SK-N-SH (cell line): ENCODE results near the gene MXRA5. TPM values are rescaled to one million over a fixed set of nuclear protein-coding genes. Genes with fewer than 3 reads are reported as not detected.

ENCODE experiments used
- CTCF ChIA-PET: fragments of 300-600, 350-600 bp; formaldehyde crosslinking; extraction: SDS; loops from one replicate; lab custom pipeline; 2021; lab: Yijun Ruan, JAX
- POLR2A ChIA-PET: fragments of 350-600 bp; sonication (Branson Sonifier 250); formaldehyde crosslinking; extraction: SDS; loops from one replicate; lab custom pipeline; 2020; ENCODE audit warnings: antibody characterized with exemption, inconsistent platforms; lab: Yijun Ruan, JAX
- DNase-seq: peaks from one replicate; pipeline ENCODE4 v3.0.0; 2012
- H2AFZ ChIP-seq: fragments of 200-600 bp; sonication (generic); 2 replicates; pipeline ENCODE4 v1.8.1; 2016; ENCODE audit warnings: antibody characterized with exemption, mild to moderate bottlenecking, low read depth
- H3F3A ChIP-seq: fragments of 200-600 bp; sonication (generic); replicated peaks from 2 replicates; pipeline ENCODE3; 2016; ENCODE audit warnings: antibody characterized with exemption, mild to moderate bottlenecking; ENCODE audit not compliant: insufficient read depth
- H3K27ac ChIP-seq, 2 experiments: fragments of 200-500 bp in 1 of 2; fragments of 200-600 bp in 1 of 2; sonication (Bioruptor generic) in 1 of 2; sonication (generic), shearing (Covaris generic) in 1 of 2; 2 replicates each; pipeline versions ENCODE4 v1.5.1 to v1.6.1; 2014 to 2016; ENCODE audit warnings: low read depth in 2 of 2, inconsistent platforms in 1 of 2, low read length in 1 of 2, mild to moderate bottlenecking in 1 of 2, mixed read lengths in 1 of 2
- H3K27me3 ChIP-seq: fragments of 200-600 bp; sonication (generic), shearing (Covaris generic); 2 replicates; pipeline ENCODE4 v1.6.1; 2016; ENCODE audit warnings: mixed run types; ENCODE audit not compliant: insufficient read depth
- H3K36me3 ChIP-seq, 2 experiments: fragments of 200-500 bp in 1 of 2; fragments of 200-600 bp in 1 of 2; sonication (Bioruptor generic) in 1 of 2; sonication (generic) in 1 of 2; replicated peaks in 1 of 2; 2 replicates each; pipeline versions ENCODE3 to v1.5.1; 2014 to 2016; ENCODE audit warnings: low read length in 1 of 2, mild to moderate bottlenecking in 1 of 2; ENCODE audit not compliant: insufficient read depth in 2 of 2, control insufficient read depth in 1 of 2
- H3K4me1 ChIP-seq, 2 experiments: fragments of 200-500 bp in 1 of 2; fragments of 200-600 bp in 1 of 2; sonication (Bioruptor generic) in 1 of 2; sonication (generic), shearing (Covaris generic) in 1 of 2; 2 replicates each; pipeline versions ENCODE4 v1.5.1 to v1.6.1; 2014 to 2016; ENCODE audit warnings: low read depth in 1 of 2, low read length in 1 of 2, mixed run types in 1 of 2; ENCODE audit not compliant: insufficient read depth in 2 of 2, control insufficient read depth in 1 of 2
- H3K4me2 ChIP-seq: fragments of 200-600 bp; sonication (generic), shearing (Covaris generic); 2 replicates; pipeline ENCODE4 v1.6.1; 2017; ENCODE audit warnings: mixed run types
- H3K4me3 ChIP-seq, 2 experiments: fragments of 200-500 bp in 1 of 2; fragments of 200-600 bp in 1 of 2; sonication (Bioruptor generic) in 1 of 2; sonication (generic), shearing (Covaris generic) in 1 of 2; 2 replicates each; pipeline versions ENCODE4 v1.5.1 to v1.8.1; 2014 to 2016; ENCODE audit warnings: low read depth in 2 of 2, inconsistent platforms in 1 of 2, low read length in 1 of 2, mild to moderate bottlenecking in 1 of 2, mixed read lengths in 1 of 2, moderate library complexity in 1 of 2
- H3K79me2 ChIP-seq: fragments of 200-600 bp; sonication (generic); 2 replicates; pipeline ENCODE4 v1.8.1; 2017; ENCODE audit warnings: mild to moderate bottlenecking; ENCODE audit not compliant: insufficient read depth
- H3K9ac ChIP-seq: fragments of 200-600 bp; sonication (generic); 2 replicates; pipeline ENCODE4 v1.6.1; 2017; ENCODE audit warnings: mixed run types
- H3K9me2 ChIP-seq: fragments of 200-600 bp; sonication (generic); 2 replicates; pipeline ENCODE4 v1.6.1; 2017; ENCODE audit warnings: mixed run types
- H3K9me3 ChIP-seq: fragments of 200-600 bp; sonication (generic); 2 replicates; pipeline ENCODE4 v1.6.1; 2017; ENCODE audit warnings: mixed run types, mild to moderate bottlenecking, moderate library complexity
- H4K20me1 ChIP-seq: fragments of 200-600 bp; sonication (generic); 2 replicates; pipeline ENCODE4 v1.6.1; 2017; ENCODE audit warnings: mild to moderate bottlenecking, mixed run types; ENCODE audit not compliant: insufficient read depth
- ELF1 ChIP-seq: IDR thresholded peaks from 2 replicates; pipeline ENCODE4 v1.4.0; 2012
- EZH2phosphoT487 ChIP-seq: fragments of 200-600 bp; sonication (generic); IDR thresholded peaks from 2 replicates; pipeline ENCODE4 v1.6.1; 2017; ENCODE audit warnings: low read depth, mixed run types, mild to moderate bottlenecking, antibody characterized with exemption, moderate library complexity, borderline replicate concordance
- FOXJ3 ChIP-seq: sonication (generic); formaldehyde crosslinking; IDR thresholded peaks from 2 replicates; pipeline ENCODE4 v1.5.1; 2020; ENCODE audit warnings: mild to moderate bottlenecking, missing genetic modification reagents
- FOXM1 ChIP-seq: IDR thresholded peaks from 2 replicates; pipeline ENCODE4 v1.4.0; 2012; ENCODE audit warnings: low read depth, mild to moderate bottlenecking
- JUND ChIP-seq: IDR thresholded peaks from 2 replicates; pipeline ENCODE4 v1.4.0; 2012
- NFIC ChIP-seq: IDR thresholded peaks from 2 replicates; pipeline ENCODE4 v1.4.0; 2012; ENCODE audit warnings: borderline replicate concordance
- POLR2AphosphoS5 ChIP-seq: IDR thresholded peaks from 2 replicates; pipeline ENCODE4 v1.6.1; 2012; ENCODE audit warnings: low read depth, low read length
- RAD21 ChIP-seq: IDR thresholded peaks from 2 replicates; pipeline ENCODE4 v1.6.1; 2012; ENCODE audit warnings: mild to moderate bottlenecking, low read length
- TCF12 ChIP-seq: IDR thresholded peaks from 2 replicates; pipeline ENCODE4 v1.4.0; 2012
- TEAD4 ChIP-seq: IDR thresholded peaks from 2 replicates; pipeline ENCODE4 v1.4.0; 2012; ENCODE audit warnings: mild to moderate bottlenecking, borderline replicate concordance; ENCODE audit not compliant: insufficient read depth
- WGBS: methylation state at CpG from one replicate; pipeline ENCODE4 v1.1.6; 2017; ENCODE audit warnings: low lambda C conversion rate; 5-methylcytosine and 5-hydroxymethylcytosine counted together
- polyA plus RNA-seq, 3 experiments: library from polyadenylated mRNA; depleted of rRNA; stranded (reverse); fragments of >200 nt; gene quantifications; 2 replicates each; pipeline ENCODE4 v1.2.3, GENCODE V29; 2012
- TF ChIP-seq, protein P1 (sequence below): fragments of 150-350 bp; IDR thresholded peaks from 2 replicates; pipeline ENCODE4 v1.6.1; 2017; ENCODE audit warnings: antibody characterized with exemption, low read length, low read depth, borderline replicate concordance
- TF ChIP-seq, protein P2 (sequence below): fragments of 150-350 bp; IDR thresholded peaks from 2 replicates; pipeline ENCODE4 v1.6.1; 2016; ENCODE audit warnings: mild to moderate bottlenecking, low read depth, low read length
- TF ChIP-seq, protein P3 (sequence below): IDR thresholded peaks from 2 replicates; pipeline ENCODE4; 2012
- TF ChIP-seq, protein P4 (sequence below): IDR thresholded peaks from 2 replicates; pipeline ENCODE4 v1.4.0; 2012; ENCODE audit warnings: low read depth
- TF ChIP-seq, protein P5 (sequence below): IDR thresholded peaks from 2 replicates; pipeline ENCODE4 v1.4.0; 2012; ENCODE audit warnings: low read depth, borderline replicate concordance

MXRA5 gene
- polyA plus RNA-seq, 1 of the 3 experiments (the other 2 are of a cell fraction) = 7.9 TPM

DNA sequence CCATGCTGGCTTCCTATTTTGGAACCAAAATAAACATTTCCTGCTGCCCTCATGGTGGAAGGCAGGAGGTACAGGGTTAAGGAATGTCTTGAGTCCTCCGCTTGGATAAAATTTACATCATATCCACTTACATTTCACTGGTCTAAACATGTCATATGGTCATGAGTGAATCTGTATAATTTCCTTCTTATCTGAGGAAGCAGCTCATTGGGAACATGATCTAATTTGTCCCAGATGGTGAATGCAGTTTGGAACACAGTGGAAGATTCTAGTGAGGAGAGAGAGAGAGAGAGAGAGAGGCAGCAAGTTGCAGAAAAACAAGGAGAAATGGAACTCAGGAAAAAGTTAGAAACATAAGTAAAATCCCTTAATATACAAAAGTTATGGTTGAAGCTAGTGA, 46.8 kb downstream of the MXRA5 start:
- Histone ChIP-seq H3K9ac (no peak overlapping the region), H3F3A (no peaks in the 10 kb centered on the region), H3K4me1 (no peaks in the 10 kb centered on the region), H3K9me2 (no peaks in the 10 kb centered on the region), H4K20me1 (no peaks in the 10 kb centered on the region), H2AFZ (no peak overlapping the region), H3K4me2 (no peak overlapping the region), H3K4me3 (no peak overlapping the region), H3K27me3 (no peaks in the 10 kb centered on the region), H3K27ac (no peak overlapping the region), H3K36me3 (no peaks in the 10 kb centered on the region), H3K79me2 (no peaks in the 10 kb centered on the region), H3K9me3 (no peaks in the 10 kb centered on the region)
- no peak for DNase-seq
- ChIA-PET POLR2A (no interaction called here), CTCF (no interaction called here)
- TF ChIP-seq RAD21 (no peak), FOXJ3 (CRISPR knock-in tag) (no peak), TCF12 (no peak), POLR2AphosphoS5 (no peak), FOXM1 (no peak), JUND (no peak), ELF1 (no peak), NFIC (no peak), EZH2phosphoT487 (no peak), TEAD4 (no peak)
- TF ChIP-seq, protein P1, sequence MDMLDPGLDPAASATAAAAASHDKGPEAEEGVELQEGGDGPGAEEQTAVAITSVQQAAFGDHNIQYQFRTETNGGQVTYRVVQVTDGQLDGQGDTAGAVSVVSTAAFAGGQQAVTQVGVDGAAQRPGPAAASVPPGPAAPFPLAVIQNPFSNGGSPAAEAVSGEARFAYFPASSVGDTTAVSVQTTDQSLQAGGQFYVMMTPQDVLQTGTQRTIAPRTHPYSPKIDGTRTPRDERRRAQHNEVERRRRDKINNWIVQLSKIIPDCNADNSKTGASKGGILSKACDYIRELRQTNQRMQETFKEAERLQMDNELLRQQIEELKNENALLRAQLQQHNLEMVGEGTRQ = no peak
- TF ChIP-seq, protein P2, sequence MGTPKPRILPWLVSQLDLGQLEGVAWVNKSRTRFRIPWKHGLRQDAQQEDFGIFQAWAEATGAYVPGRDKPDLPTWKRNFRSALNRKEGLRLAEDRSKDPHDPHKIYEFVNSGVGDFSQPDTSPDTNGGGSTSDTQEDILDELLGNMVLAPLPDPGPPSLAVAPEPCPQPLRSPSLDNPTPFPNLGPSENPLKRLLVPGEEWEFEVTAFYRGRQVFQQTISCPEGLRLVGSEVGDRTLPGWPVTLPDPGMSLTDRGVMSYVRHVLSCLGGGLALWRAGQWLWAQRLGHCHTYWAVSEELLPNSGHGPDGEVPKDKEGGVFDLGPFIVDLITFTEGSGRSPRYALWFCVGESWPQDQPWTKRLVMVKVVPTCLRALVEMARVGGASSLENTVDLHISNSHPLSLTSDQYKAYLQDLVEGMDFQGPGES = no peak
- TF ChIP-seq, protein P3, sequence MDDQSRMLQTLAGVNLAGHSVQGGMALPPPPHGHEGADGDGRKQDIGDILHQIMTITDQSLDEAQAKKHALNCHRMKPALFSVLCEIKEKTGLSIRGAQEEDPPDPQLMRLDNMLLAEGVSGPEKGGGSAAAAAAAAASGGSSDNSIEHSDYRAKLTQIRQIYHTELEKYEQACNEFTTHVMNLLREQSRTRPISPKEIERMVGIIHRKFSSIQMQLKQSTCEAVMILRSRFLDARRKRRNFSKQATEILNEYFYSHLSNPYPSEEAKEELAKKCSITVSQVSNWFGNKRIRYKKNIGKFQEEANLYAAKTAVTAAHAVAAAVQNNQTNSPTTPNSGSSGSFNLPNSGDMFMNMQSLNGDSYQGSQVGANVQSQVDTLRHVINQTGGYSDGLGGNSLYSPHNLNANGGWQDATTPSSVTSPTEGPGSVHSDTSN = no peak
- TF ChIP-seq, protein P4, sequence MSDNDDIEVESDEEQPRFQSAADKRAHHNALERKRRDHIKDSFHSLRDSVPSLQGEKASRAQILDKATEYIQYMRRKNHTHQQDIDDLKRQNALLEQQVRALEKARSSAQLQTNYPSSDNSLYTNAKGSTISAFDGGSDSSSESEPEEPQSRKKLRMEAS = no peak
- WGBS = 33% methylated on average over 1 of the region's 1 CpG

DNA sequence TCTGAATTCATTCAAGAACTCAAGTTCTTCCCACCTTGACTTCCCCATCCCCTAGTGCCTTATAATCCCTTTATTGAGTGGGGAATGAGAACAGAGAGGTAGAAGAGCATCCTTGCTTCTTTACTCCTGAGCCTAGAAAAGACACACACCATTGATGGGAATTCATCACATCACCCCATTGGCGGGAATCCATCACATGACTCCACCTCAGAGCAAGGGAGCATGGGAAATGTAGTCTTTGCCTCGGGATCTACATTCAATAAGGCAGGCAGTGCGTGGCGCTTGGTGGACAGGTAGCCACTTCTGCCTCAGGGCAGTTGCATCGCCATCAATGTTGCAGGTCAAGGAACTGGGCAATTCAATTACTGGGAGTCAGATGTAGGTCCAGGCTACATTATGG, 50.7 kb downstream of the MXRA5 start:
- Histone ChIP-seq H3K79me2 (no peaks in the 10 kb centered on the region), H3K27me3 (no peaks in the 10 kb centered on the region), H3F3A (no peaks in the 10 kb centered on the region), H3K9me2 (no peaks in the 10 kb centered on the region), H3K9ac (no peak overlapping the region), H3K4me3 (no peak overlapping the region), H3K36me3 (no peaks in the 10 kb centered on the region), H3K27ac (no peak overlapping the region), H4K20me1 (no peaks in the 10 kb centered on the region)
- CTCF ChIA-PET = no interaction called here
- TF ChIP-seq, protein P3 = no peak
- TF ChIP-seq, protein P5, sequence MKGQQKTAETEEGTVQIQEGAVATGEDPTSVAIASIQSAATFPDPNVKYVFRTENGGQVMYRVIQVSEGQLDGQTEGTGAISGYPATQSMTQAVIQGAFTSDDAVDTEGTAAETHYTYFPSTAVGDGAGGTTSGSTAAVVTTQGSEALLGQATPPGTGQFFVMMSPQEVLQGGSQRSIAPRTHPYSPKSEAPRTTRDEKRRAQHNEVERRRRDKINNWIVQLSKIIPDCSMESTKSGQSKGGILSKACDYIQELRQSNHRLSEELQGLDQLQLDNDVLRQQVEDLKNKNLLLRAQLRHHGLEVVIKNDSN = peak; percentile 87
- TF ChIP-seq, all 33 proteins: peak for 1
- Histone ChIP-seq H3K4me1 (no peaks in the 10 kb centered on the region), H2AFZ (no peak overlapping the region), H3K4me2 (no peak overlapping the region), H3K9me3 (no peaks in the 10 kb centered on the region)
- 4% methylated on average over 4 of the region's 5 CpGs for WGBS
- peak; percentile 25 for DNase-seq
- POLR2A ChIA-PET = no interaction called here
